ENCODE data around the gene MRPL43. TPM values are rescaled to one million over a fixed set of nuclear protein-coding genes. Genes with fewer than 3 reads are reported as not detected.

MRPL43 gene
- total RNA-seq, 2 experiments from 2014 or later, result 56.3 to 58.1 TPM

DNA sequence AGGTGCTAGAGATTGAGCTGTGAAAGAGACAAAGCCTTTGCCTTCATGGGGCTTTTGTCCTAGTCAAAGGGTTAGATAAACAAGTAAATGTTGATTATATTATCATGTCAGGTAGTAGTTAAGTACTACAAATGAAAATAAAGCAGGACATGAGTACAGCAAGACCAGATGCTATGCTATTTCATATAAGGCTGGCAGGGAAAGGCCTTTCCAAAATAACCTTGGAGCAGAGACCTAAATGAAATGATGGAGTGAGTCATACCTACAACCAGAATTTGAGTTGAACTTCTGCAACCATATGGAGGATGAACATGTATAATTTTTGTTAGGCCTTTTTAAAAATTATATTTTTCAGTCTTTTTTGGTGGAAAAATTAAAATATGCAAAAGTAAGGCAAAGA lies 41.5 kb downstream of the MRPL43 start:
- Mint-ChIP-seq H3K4me3 (no peak overlapping the region), H3K9me3 (no peaks in the 10 kb centered on the region), H3K27ac (no peak overlapping the region), H3K4me1 (peaks cover 16% of the 10 kb centered on the region), H3K36me3 (peaks cover 30% of the 10 kb centered on the region), H3K27me3 (no peaks in the 10 kb centered on the region)
- DNase-seq, result no peak

DNA sequence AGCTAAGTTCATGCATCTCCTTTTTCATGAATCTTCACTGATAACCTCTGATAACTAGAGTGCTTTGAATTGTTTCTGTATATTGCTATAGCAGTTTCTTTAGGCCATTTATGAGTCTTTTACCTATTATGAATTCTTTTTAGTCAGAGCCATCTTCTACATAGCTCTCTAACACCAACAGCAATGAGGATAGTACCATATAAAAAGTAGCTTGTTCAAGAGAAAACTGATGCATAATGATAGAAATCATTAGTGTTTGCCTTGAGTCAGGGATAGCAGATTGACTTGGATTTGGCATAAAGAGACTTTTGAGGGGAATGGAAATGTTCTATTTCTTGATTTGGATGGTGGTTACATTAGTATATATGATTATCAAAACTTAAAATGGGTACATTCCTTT lies 43.8 kb downstream of the MRPL43 start:
- Mint-ChIP-seq H3K9me3 (no peaks in the 10 kb centered on the region), H3K4me3 (no peak overlapping the region), H3K27me3 (no peaks in the 10 kb centered on the region), H3K36me3 (peaks cover 34% of the 10 kb centered on the region), H3K27ac (peak overlapping the region; percentile 84), H3K4me1 (peaks cover 16% of the 10 kb centered on the region)
- DNase-seq, result no peak

DNA sequence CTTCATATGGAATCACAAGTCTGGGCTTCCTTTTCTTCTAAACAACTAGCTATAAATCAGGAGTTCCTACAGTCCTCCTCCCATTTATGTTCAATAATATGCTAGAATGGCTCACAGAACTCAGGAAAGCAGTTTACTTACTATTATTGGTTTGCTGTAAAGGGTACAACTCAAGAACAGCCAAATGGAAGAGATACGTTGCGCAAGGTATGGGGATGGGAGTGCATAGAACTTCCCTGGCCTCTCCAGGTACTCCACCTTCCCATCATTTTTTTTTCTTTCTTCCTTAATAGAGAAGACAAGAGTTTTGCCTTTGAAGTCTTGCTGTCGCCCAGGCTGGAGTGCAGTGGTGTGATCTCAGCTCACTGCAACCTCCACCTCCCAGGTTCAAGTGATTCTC lies 45.1 kb downstream of the MRPL43 start:
- H3K9me3 Mint-ChIP-seq, result no peaks in the 10 kb centered on the region
- peaks cover 30% of the 10 kb centered on the region for H3K36me3 Mint-ChIP-seq
- no peak overlapping the region for H3K27ac Mint-ChIP-seq
- no peak overlapping the region for H3K4me3 Mint-ChIP-seq
- DNase-seq, result no peak
- H3K27me3 Mint-ChIP-seq, result no peaks in the 10 kb centered on the region
- H3K4me1 Mint-ChIP-seq, result peaks cover 16% of the 10 kb centered on the region

DNA sequence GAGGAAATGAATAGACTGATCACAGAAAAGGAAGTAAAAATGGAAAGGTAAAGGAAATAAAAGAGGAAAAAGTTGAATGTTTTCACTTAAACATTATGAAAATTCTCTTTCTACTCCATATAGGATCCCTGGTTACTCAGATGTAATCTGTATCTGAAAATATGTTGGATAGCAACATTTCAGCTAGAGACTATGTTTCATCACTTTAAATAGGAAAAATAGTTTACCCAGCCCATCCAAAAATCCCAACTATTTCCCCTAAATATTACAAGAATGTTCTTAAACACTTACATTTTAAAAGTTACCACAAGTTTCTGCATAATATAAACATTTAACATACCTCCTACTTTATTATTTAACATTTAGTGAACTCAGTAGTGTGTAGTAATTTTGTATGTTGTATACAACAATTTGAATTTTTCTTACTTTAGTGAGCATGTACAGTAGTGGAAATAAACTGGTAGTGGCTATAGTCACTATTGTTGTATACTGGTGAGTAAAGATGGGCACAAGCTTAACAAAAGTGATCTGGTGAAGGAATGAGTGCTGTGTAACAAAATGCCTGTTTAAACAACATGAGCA lies 47.4 kb downstream of the MRPL43 start:
- H3K36me3 Mint-ChIP-seq, result peaks cover 20% of the 10 kb centered on the region
- H3K27me3 Mint-ChIP-seq, result no peaks in the 10 kb centered on the region
- H3K4me3 Mint-ChIP-seq, result no peak overlapping the region
- H3K27ac Mint-ChIP-seq, result no peak overlapping the region
- no peaks in the 10 kb centered on the region for H3K9me3 Mint-ChIP-seq
- DNase-seq, result no peak
- peaks cover 16% of the 10 kb centered on the region for H3K4me1 Mint-ChIP-seq

Other genes starting within 250 kb of the MRPL43 start
- not detected for gene PAX2, start 241.9 kb downstream of the MRPL43 start, total RNA-seq
- 10 to 100 TPM; 30.2 to 30.5 TPM for gene SLF2, start 74.5 kb downstream of the MRPL43 start, total RNA-seq
- gene SEMA4G, start 18.0 kb downstream of the MRPL43 start, total RNA-seq, result 1 to 10 TPM in 1 of 2 experiments, under 1 TPM in 1; 0.89 to 1.0 TPM
- 10 to 100 TPM; 40.6 to 41.9 TPM for gene TWNK, start within 50 bp of the MRPL43 start, total RNA-seq
- gene LZTS2, start 12.3 kb upstream of the MRPL43 start, total RNA-seq, result 10 to 100 TPM; 10.4 to 12.1 TPM
- gene PDZD7, start 43.6 kb upstream of the MRPL43 start, total RNA-seq, result under 1 TPM; 0.14 to 0.66 TPM
- 10 to 100 TPM; 12.6 to 13.9 TPM for gene SFXN3, start 43.7 kb upstream of the MRPL43 start, total RNA-seq
- gene KAZALD1, start 74.5 kb upstream of the MRPL43 start, total RNA-seq, result under 1 TPM; 0.25 to 0.28 TPM
- not detected for gene TLX1, start 143.8 kb upstream of the MRPL43 start, total RNA-seq
- gene LBX1, start 242.0 kb upstream of the MRPL43 start, total RNA-seq, result not detected

Data from activated naive CD8-positive, alpha-beta T cell treated with anti-CD3 and anti-CD28 coated beads for 36 hours (primary cell).